A549 (cell line): Measurements from ENCODE around the gene LARGE1. TPM values are rescaled to one million over a fixed set of nuclear protein-coding genes. Genes with fewer than 3 reads are reported as not detected.

Experiments
- ATAC-seq, 2 experiments: fragments of 200-7000 bp in 1 of 2; fragments of >200 bp in 1 of 2; cut with Nextera tagmentation in 1 of 2; cut with Tn5 transposase in 1 of 2; 3 replicates each; pipeline versions ENCODE4 v1.8.0 to v1.9.1; 2018 to 2020; ENCODE audit warnings: mild to moderate bottlenecking in 1 of 2, moderate library complexity in 1 of 2
- CTCF ChIA-PET: fragments of 300-600 bp; sonication (Branson Sonifier 250); formaldehyde crosslinking; extraction: SDS; loops from one replicate; lab custom pipeline; 2021; ENCODE audit warnings: antibody characterized with exemption, inconsistent platforms; lab: Yijun Ruan, JAX
- POLR2A ChIA-PET: fragments of 350-600 bp; formaldehyde crosslinking; extraction: SDS; loops from one replicate; lab custom pipeline; 2021; ENCODE audit warnings: antibody characterized with exemption, inconsistent platforms; lab: Yijun Ruan, JAX
- DNase-seq, 2 experiments: peaks; one replicate each; pipeline versions ENCODE4 v3.0.0 to v3.0.0-alpha.2; 2011 to 2016; ENCODE audit warnings: low read depth in 1 of 2, low spot score in 1 of 2
- FAIRE-seq: peaks from 2 replicates; lab custom pipeline; 2011; peaks lifted over from hg19 to GRCh38; lab: Jason Lieb, UNC
- H3K27ac ChIP-seq, 2 experiments: fragments of >200 bp; sonication (Bioruptor Twin); formaldehyde crosslinking; 3 replicates each; pipeline ENCODE4 v1.5.1; 2016 to 2017
- H3K4me1 ChIP-seq: fragments of >200 bp; sonication (Bioruptor Twin); formaldehyde crosslinking; 3 replicates; pipeline ENCODE4 v1.6.1; 2016
- H3K4me2 ChIP-seq: fragments of >200 bp; sonication (Bioruptor Twin); formaldehyde crosslinking; 3 replicates; pipeline ENCODE4 v1.6.1; 2016
- H3K4me3 ChIP-seq: fragments of >200 bp; sonication (Bioruptor Twin); formaldehyde crosslinking; 3 replicates; pipeline ENCODE4 v1.5.1; 2016
- H3K9me3 ChIP-seq: fragments of >200 bp; sonication (Bioruptor Twin); formaldehyde crosslinking; 3 replicates; pipeline ENCODE4 v1.6.1; 2016
- ATOH8 ChIP-seq: fragments of 250-450 bp; sonication (Bioruptor Pico); IDR thresholded peaks from 2 replicates; pipeline ENCODE4 v1.5.0; 2020; ENCODE audit warnings: low read depth, mild to moderate bottlenecking, moderate library complexity
- CBX8 ChIP-seq: fragments of 200-600 bp; sonication (generic); IDR thresholded peaks from 2 replicates; pipeline ENCODE4 v1.6.1; 2016
- CHD4 ChIP-seq: fragments of 200-600 bp; sonication (generic); IDR thresholded peaks from 2 replicates; pipeline ENCODE4 v1.6.1; 2016; ENCODE audit warnings: antibody characterized with exemption, mild to moderate bottlenecking, borderline replicate concordance
- CTCF ChIP-seq: fragments of >200 bp; sonication (Bioruptor Twin); formaldehyde crosslinking; IDR thresholded peaks from 3 replicates; pipeline ENCODE4 v1.5.1; 2016
- EHF ChIP-seq: fragments of 250-450 bp; sonication (Bioruptor Pico); IDR thresholded peaks from 2 replicates; pipeline ENCODE4 v1.5.0; 2020; ENCODE audit warnings: mild to moderate bottlenecking
- ESRRA ChIP-seq: fragments of 150-350 bp; IDR thresholded peaks from 2 replicates; pipeline ENCODE4 v1.6.1; 2014; ENCODE audit warnings: mild to moderate bottlenecking, low read length, borderline replicate concordance
- FOSL2 ChIP-seq, 2 experiments: fragments of 450-650 bp in 1 of 2; fragments of >200 bp in 1 of 2; sonication (Bioruptor Twin) in 1 of 2; formaldehyde crosslinking; IDR thresholded peaks; 2 replicates each; pipeline versions ENCODE4 v1.5.0 to v1.6.1; 2016 to 2020; ENCODE audit warnings: mild to moderate bottlenecking in 1 of 2, moderate library complexity in 1 of 2
- FOXS1 ChIP-seq: fragments of 250-450 bp; sonication (Bioruptor Pico); IDR thresholded peaks from 2 replicates; pipeline ENCODE4 v1.5.0; 2020; ENCODE audit warnings: mild to moderate bottlenecking, moderate library complexity
- HMGXB4 ChIP-seq: fragments of 250-450 bp; sonication (Bioruptor Pico); IDR thresholded peaks from 2 replicates; pipeline ENCODE4 v1.5.0; 2021; ENCODE audit warnings: mild to moderate bottlenecking, moderate library complexity, borderline replicate concordance
- JUNB ChIP-seq: fragments of >200 bp; sonication (Bioruptor Twin); formaldehyde crosslinking; IDR thresholded peaks from 2 replicates; pipeline ENCODE4 v1.6.1; 2016
- MYC ChIP-seq: IDR thresholded peaks from 2 replicates; pipeline ENCODE4 v1.6.1; 2012; ENCODE audit warnings: mild to moderate bottlenecking, inconsistent platforms, low read length, improper control_type of control experiment, borderline replicate concordance
- NPAS2 ChIP-seq: fragments of 250-450 bp; sonication (Bioruptor Pico); IDR thresholded peaks from 2 replicates; pipeline ENCODE4 v1.8.0; 2022; ENCODE audit warnings: mild to moderate bottlenecking, moderate library complexity, borderline replicate concordance
- PBX3 ChIP-seq: IDR thresholded peaks from 2 replicates; pipeline ENCODE4 v1.6.1; 2012
- POLR2A ChIP-seq: IDR thresholded peaks from 2 replicates; pipeline ENCODE4 v1.6.1; 2012; ENCODE audit warnings: mild to moderate bottlenecking, low read length
- RARB ChIP-seq: fragments of 250-450 bp; sonication (Bioruptor Pico); IDR thresholded peaks from 2 replicates; pipeline ENCODE4 v1.8.0; 2021; ENCODE audit warnings: mild to moderate bottlenecking, moderate library complexity
- REST ChIP-seq: fragments of 200-600 bp; sonication (generic); IDR thresholded peaks from 2 replicates; pipeline ENCODE4 v1.6.1; 2016; ENCODE audit warnings: antibody characterized with exemption, mild to moderate bottlenecking, moderate library complexity
- RFX5 ChIP-seq: fragments of 450-650 bp; IDR thresholded peaks from 2 replicates; pipeline ENCODE4 v1.7.1; 2014; ENCODE audit warnings: antibody characterized with exemption, mild to moderate bottlenecking, moderate library complexity
- RNF2 ChIP-seq: fragments of 200-600 bp; sonication (generic); IDR thresholded peaks from 2 replicates; pipeline ENCODE4 v1.6.1; 2016; ENCODE audit warnings: low read depth, mild to moderate bottlenecking, antibody characterized with exemption, moderate library complexity, borderline replicate concordance
- SMC3 ChIP-seq: fragments of >200 bp; sonication (Bioruptor Twin); formaldehyde crosslinking; IDR thresholded peaks from 3 replicates; pipeline ENCODE4 v1.6.1; 2018; ENCODE audit warnings: inconsistent platforms
- USF2 ChIP-seq: fragments of 450-650 bp; IDR thresholded peaks from 2 replicates; pipeline ENCODE4 v1.6.1; 2014; ENCODE audit warnings: antibody characterized with exemption
- ZC3H11A ChIP-seq: fragments of 450-650 bp; IDR thresholded peaks from 2 replicates; pipeline ENCODE4 v1.6.1; 2014; ENCODE audit warnings: antibody characterized with exemption, mild to moderate bottlenecking
- ZNF302 ChIP-seq: fragments of 250-450 bp; sonication (Bioruptor Pico); IDR thresholded peaks from 2 replicates; pipeline ENCODE4 v1.9.0; 2021; ENCODE audit warnings: inconsistent platforms, mild to moderate bottlenecking, moderate library complexity
- WGBS: methylation state at CpG from one replicate; pipeline ENCODE4 v1.1.6; 2017; ENCODE audit errors: missing lambda C conversion rate; 5-methylcytosine and 5-hydroxymethylcytosine counted together
- polyA plus RNA-seq, 4 experiments: library from polyadenylated mRNA; depleted of rRNA in 3 of 4; stranded (reverse); fragments of >200 nt; fragmentation: RNase III in 1 of 4; extraction: RNeasy Plus Mini Kit Qiagen cat#74134 plus additional on column Dnase treatment in 1 of 4; gene quantifications; 2 replicates in 3 of 4; 3 replicates in 1 of 4; pipeline ENCODE4 v1.2.3, GENCODE V29; 2011 to 2017

Gene LARGE1
- polyA plus RNA-seq, 2 of the 4 experiments (the other 2 are of a cell fraction), result 2.7 to 5.8 TPM

GRCh38 chr22:33476206-33476605 is 444.1 kb downstream of the LARGE1 start:
- ATAC-seq (no peak), DNase-seq (no peak), FAIRE-seq (no peak)
- ChIA-PET POLR2A (no interaction called here), CTCF (interaction anchor here (0.5 kb wide), 1 partner anchor 77 kb away, joined by 4 read pairs; no protein-coding TSS in a partner anchor)
- no peak overlapping the region for H3K27ac ChIP-seq
- no peak overlapping the region for H3K4me3 ChIP-seq
- no peaks in the 10 kb centered on the region for H3K9me3 ChIP-seq
- WGBS, result 72% methylated on average over 4 of the region's 4 CpGs
- peaks cover 11% of the 10 kb centered on the region for H3K4me1 ChIP-seq
- H3K4me2 ChIP-seq, result peak overlapping the region; percentile 55
- TF ChIP-seq PBX3 (no peak), RFX5 (no peak), POLR2A (no peak), ZNF302 (CRISPR knock-in tag) (no peak), JUNB (no peak), ATOH8 (CRISPR knock-in tag) (no peak), CTCF (no peak), ZC3H11A (no peak), USF2 (no peak), HMGXB4 (no peak), FOXS1 (CRISPR knock-in tag) (no peak), MYC (no peak)

GRCh38 chr22:33474587-33474986 is 445.7 kb downstream of the LARGE1 start:
- H3K27ac ChIP-seq, result no peak overlapping the region
- ATAC-seq, result no peak
- no peak for DNase-seq
- no peak for FAIRE-seq
- no peak overlapping the region for H3K4me2 ChIP-seq
- peaks cover 11% of the 10 kb centered on the region for H3K4me1 ChIP-seq
- TF ChIP-seq SMC3 (no peak), RARB (CRISPR knock-in tag) (no peak), JUNB (no peak), NPAS2 (CRISPR knock-in tag) (no peak), CBX8 (no peak), FOSL2 (IDR thresholded peaks at IDR 0.05) (no peak), FOSL2 (CRISPR knock-in tag; IDR thresholded peaks at IDR 0.05) (no peak), EHF (no peak), CHD4 (no peak), RNF2 (no peak), REST (no peak), ESRRA (no peak), USF2 (no peak), POLR2A (no peak)
- POLR2A ChIA-PET, result no interaction called here
- WGBS, result 82% methylated on average over 1 of the region's 1 CpG
- no peaks in the 10 kb centered on the region for H3K9me3 ChIP-seq
- CTCF ChIA-PET, result no interaction called here
- no peak overlapping the region for H3K4me3 ChIP-seq
